GM12801 (cell line): Measurements from ENCODE around the gene TMEM87B.

Experiments used
- TF ChIP-seq, protein P1 (sequence below): IDR thresholded peaks from one replicate; pipeline ENCODE4 v1.5.1; 2011; ENCODE audit warnings: control low read depth; ENCODE audit not compliant: insufficient read length; ENCODE audit errors: extremely low read depth

The TMEM87B gene

DNA sequence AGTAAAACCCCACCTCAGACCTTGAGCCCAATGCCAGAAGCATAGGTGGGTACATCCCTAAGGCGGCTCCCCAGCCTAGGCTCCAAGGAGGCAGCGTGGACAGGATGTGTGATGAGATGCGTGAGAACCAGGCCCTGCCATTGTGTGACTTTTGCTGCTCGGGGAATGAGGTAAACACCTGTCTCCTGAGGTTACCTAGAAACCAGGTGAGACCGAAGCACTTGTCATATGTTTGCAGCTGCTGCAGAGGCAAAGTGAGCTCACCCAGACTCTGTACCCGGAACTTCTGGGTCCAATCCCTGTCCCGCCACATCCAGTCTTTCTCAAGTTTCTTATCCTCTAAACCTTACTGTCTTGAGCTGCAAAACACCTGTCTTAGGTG, 86.5 kb downstream of the TMEM87B start:
- TF ChIP-seq, protein P1, sequence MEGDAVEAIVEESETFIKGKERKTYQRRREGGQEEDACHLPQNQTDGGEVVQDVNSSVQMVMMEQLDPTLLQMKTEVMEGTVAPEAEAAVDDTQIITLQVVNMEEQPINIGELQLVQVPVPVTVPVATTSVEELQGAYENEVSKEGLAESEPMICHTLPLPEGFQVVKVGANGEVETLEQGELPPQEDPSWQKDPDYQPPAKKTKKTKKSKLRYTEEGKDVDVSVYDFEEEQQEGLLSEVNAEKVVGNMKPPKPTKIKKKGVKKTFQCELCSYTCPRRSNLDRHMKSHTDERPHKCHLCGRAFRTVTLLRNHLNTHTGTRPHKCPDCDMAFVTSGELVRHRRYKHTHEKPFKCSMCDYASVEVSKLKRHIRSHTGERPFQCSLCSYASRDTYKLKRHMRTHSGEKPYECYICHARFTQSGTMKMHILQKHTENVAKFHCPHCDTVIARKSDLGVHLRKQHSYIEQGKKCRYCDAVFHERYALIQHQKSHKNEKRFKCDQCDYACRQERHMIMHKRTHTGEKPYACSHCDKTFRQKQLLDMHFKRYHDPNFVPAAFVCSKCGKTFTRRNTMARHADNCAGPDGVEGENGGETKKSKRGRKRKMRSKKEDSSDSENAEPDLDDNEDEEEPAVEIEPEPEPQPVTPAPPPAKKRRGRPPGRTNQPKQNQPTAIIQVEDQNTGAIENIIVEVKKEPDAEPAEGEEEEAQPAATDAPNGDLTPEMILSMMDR: no peak

DNA sequence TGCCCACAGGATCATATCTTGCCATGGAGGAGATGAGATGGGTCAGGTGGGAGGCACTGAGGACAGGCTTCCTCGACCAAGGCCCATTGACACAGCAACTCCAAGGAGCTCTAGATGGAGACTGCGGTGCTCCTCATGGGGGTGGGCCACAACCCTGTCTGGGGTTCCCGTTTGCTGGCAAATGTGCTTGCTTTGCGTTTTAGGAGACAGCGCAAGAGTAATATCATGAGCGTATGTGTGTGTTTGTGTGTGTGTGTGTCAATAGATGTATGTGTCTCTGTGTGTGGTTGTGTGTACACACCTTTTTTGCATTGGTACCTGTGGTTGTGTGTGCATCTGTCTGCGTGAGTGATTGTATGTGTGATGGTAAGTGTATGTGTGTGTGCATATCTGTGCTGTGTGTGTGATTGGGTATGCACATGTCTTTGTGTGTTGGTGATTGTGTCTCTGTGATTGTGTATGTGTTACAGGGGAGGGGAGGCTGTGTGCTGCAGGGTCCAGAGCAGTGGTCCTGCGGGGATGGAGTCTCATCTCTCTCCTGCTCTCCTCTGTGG, 87.5 kb downstream of the TMEM87B start:
- TF ChIP-seq, protein P1: no peak

DNA sequence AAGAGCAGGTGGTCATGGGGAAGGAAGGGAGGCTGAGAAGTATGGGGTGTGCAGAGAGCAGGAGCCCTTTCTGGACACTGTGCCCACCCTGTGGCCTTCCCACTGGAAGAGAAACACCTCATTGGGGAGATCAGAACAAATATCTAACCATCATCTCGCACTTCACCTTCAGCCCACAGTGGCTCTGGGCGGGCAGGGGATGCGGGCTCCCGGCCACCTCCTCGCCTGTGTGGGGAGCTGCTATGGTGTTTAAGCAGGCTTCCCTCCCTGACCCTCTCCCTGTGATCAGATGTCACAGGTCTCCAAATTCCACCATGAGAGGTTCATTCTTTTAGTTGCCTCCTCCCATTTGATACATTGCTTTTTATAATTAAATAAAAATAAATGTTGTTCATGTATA, 88.1 kb downstream of the TMEM87B start:
- TF ChIP-seq, protein P1: no peak

- TF ChIP-seq, protein P1: no peak
These were observed 89.9 kb downstream of the TMEM87B start for GRCh38 chr2:112144966-112145365.

DNA sequence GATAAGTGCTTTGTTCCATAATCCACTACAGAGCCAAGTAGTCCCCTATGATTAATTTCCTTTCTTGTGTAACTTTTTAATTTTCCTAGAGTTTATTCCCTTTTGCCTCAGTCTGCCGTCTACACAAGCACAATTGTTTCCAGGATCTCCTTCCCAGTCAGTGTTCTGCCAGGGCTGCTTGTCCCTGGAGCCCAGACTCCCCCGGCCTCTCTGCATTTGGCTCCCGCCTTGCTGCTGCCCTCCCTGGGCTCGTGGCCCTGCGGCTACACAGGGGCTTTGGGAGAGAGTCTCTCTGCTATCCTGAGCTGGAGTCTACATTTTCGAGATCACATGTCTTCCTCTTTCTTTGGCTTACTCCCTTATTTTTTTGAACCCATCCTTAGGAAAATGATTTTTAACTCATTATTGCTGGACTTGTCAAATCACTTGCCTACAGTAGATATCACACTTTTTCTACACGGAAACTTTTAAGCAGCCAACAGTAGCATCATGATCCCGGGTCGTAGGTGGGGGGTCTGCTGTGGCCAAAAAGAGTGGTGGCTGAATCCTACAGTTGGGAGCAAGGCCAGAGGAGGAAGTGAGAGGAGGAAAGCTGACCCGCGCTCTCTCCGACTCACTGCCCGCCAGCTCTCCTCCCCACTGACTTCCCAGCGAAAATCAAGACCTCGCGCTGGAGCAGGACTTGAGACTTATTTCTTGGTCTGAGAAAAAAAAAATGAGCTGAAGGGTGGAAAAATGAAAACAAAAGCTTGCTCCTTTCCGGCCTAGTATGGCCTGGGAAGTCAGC, 92.5 kb downstream of the TMEM87B start:
- TF ChIP-seq, protein P1: no peak

- TF ChIP-seq, protein P1: no peak
These were observed 93.4 kb downstream of the TMEM87B start for GRCh38 chr2:112148477-112148876.

- TF ChIP-seq, protein P1: no peak
These were observed 94.1 kb downstream of the TMEM87B start for GRCh38 chr2:112149194-112149593.
